K562 (cell line): ENCODE data around the gene NABP1. TPM values are rescaled to one million over a fixed set of nuclear protein-coding genes. Genes with fewer than 3 reads are reported as not detected.

Experiments used
- ATAC-seq: fragments of 200-7000 bp; cut with Tn5 transposase; 3 replicates; pipeline ENCODE4 v1.9.1; 2020; ENCODE audit warnings: moderate library complexity
- BruUV-seq: library from RNA; stranded (reverse); fragments of 400-500 nt; replicated peaks from 2 replicates; lab custom pipeline; 2021; lab: Mats Ljungman, UMichigan
- CTCF ChIA-PET: fragments of 300-600 bp; formaldehyde crosslinking; extraction: SDS; loops from one replicate; lab custom pipeline; 2021; ENCODE audit warnings: low intra/inter-chr PET ratio; lab: Yijun Ruan, JAX
- POLR2A ChIA-PET: fragments of 300-600, 350-650 bp; sonication (Branson Sonifier 250); formaldehyde crosslinking; extraction: SDS; loops from one replicate; lab custom pipeline; 2021; ENCODE audit warnings: antibody characterized with exemption, inconsistent platforms; lab: Yijun Ruan, JAX
- DNase-seq, 4 experiments: peaks; one replicate each; pipeline versions ENCODE4 v3.0.0 to v3.0.0-alpha.2; 2011 to 2018; ENCODE audit warnings: low spot score in 3 of 4, mixed read lengths in 3 of 4; ENCODE audit errors: extremely low read depth in 1 of 4
- FAIRE-seq: peaks from 2 replicates; lab custom pipeline; 2011; peaks lifted over from hg19 to GRCh38; lab: Jason Lieb, UNC
- H2AFZ ChIP-seq: 2 replicates; pipeline ENCODE4 v1.6.0; 2011; ENCODE audit warnings: low read depth, low read length, control low read depth, inconsistent platforms
- H3K27ac ChIP-seq: fragments of 200-600 bp; 3 replicates; pipeline ENCODE4 v1.8.0; 2011; ENCODE audit warnings: low read depth, mild to moderate bottlenecking, control low read depth, inconsistent platforms, low read length, moderate library complexity, mixed read lengths; ENCODE audit errors: extremely low read depth
- H3K27me3 ChIP-seq, 2 experiments: fragments of 300-600 bp in 1 of 2; 2 replicates in 1 of 2; 3 replicates in 1 of 2; pipeline versions ENCODE4 v1.6.0 to v1.8.0; 2011; ENCODE audit warnings: inconsistent platforms in 2 of 2, low read length in 2 of 2, mild to moderate bottlenecking in 1 of 2, mixed read lengths in 1 of 2, moderate library complexity in 1 of 2; ENCODE audit not compliant: control insufficient read depth in 2 of 2, insufficient read depth in 2 of 2
- H3K36me3 ChIP-seq: fragments of 300-600 bp; 3 replicates; pipeline ENCODE4 v1.8.0; 2011; ENCODE audit warnings: mild to moderate bottlenecking, low read length, inconsistent platforms; ENCODE audit not compliant: control insufficient read depth, insufficient read depth
- H3K4me1 ChIP-seq, 2 experiments: fragments of 200-600 bp in 1 of 2; replicated peaks in 1 of 2; 2 replicates in 1 of 2; 3 replicates in 1 of 2; pipeline versions ENCODE4 v1.5.1 to v1.8.0; 2011; ENCODE audit warnings: inconsistent platforms in 2 of 2, low read length in 2 of 2, mild to moderate bottlenecking in 1 of 2, mixed read lengths in 1 of 2, moderate library complexity in 1 of 2; ENCODE audit not compliant: control insufficient read depth in 2 of 2, insufficient read depth in 2 of 2
- H3K4me2 ChIP-seq: 2 replicates; pipeline ENCODE4 v1.6.1; 2011; ENCODE audit warnings: low read length, control low read depth, inconsistent platforms, mixed read lengths; ENCODE audit not compliant: insufficient read depth
- H3K4me3 ChIP-seq: fragments of 200-600 bp; sonication (generic), shearing (Covaris generic); 2 replicates; pipeline ENCODE4 v1.5.1; 2016; ENCODE audit warnings: control low read depth, inconsistent platforms
- H3K79me2 ChIP-seq: fragments of 200-600 bp; 3 replicates; pipeline ENCODE4 v1.8.0; 2011; ENCODE audit warnings: low read length, inconsistent platforms; ENCODE audit not compliant: control insufficient read depth, insufficient read depth
- H3K9ac ChIP-seq, 2 experiments: 2 replicates each; pipeline versions ENCODE4 v1.6.0 to v1.6.1; 2011; ENCODE audit warnings: low read depth in 2 of 2, low read length in 2 of 2, control low read depth in 1 of 2, inconsistent platforms in 1 of 2, mild to moderate bottlenecking in 1 of 2, mixed read lengths in 1 of 2; ENCODE audit not compliant: insufficient read depth in 1 of 2
- H3K9me1 ChIP-seq: one replicate; pipeline ENCODE4 v1.6.0; 2011; ENCODE audit warnings: inconsistent platforms, mild to moderate bottlenecking, low read length, moderate library complexity; ENCODE audit not compliant: control insufficient read depth, insufficient read depth
- H3K9me3 ChIP-seq: replicated peaks from 2 replicates; pipeline ENCODE4 v1.5.1; 2011; ENCODE audit warnings: low read depth, low read length, inconsistent platforms; ENCODE audit not compliant: control insufficient read depth, insufficient read depth
- H4K20me1 ChIP-seq: replicated peaks from 2 replicates; pipeline ENCODE4 v1.6.1; 2011; ENCODE audit warnings: low read length, inconsistent platforms, mixed read lengths; ENCODE audit not compliant: control insufficient read depth, insufficient read depth
- HDAC1 ChIP-seq, 2 experiments: fragments of 450-650 bp; IDR thresholded peaks; 2 replicates each; pipeline ENCODE4 v1.6.1; 2016 to 2017; ENCODE audit warnings: inconsistent platforms in 1 of 2, mild to moderate bottlenecking in 1 of 2, moderate library complexity in 1 of 2
- MYC ChIP-seq, 2 experiments: fragments of 250-450 bp in 1 of 2; sonication (Bioruptor Pico) in 1 of 2; IDR thresholded peaks; 2 replicates each; pipeline versions ENCODE4 v1.5.1 to v1.6.1; 2012 to 2021; ENCODE audit warnings: low read depth in 2 of 2, borderline replicate concordance in 1 of 2, improper control_type of control experiment in 1 of 2, low read length in 1 of 2, mild to moderate bottlenecking in 1 of 2, moderate library complexity in 1 of 2
- POLR2AphosphoS5 ChIP-seq: IDR thresholded peaks from 2 replicates; pipeline ENCODE4 v1.6.1; 2011; ENCODE audit warnings: mild to moderate bottlenecking, low read depth, low read length, moderate library complexity; ENCODE audit not compliant: control insufficient read depth, insufficient read depth
- SPI1 ChIP-seq: IDR thresholded peaks from 2 replicates; pipeline ENCODE4 v1.6.1; 2011; ENCODE audit warnings: low read depth, low read length, control low read depth, borderline replicate concordance
- ZNF311 ChIP-seq: fragments of 250-450 bp; sonication (Bioruptor Pico); IDR thresholded peaks from 2 replicates; pipeline ENCODE4 v1.4.0; 2020; ENCODE audit warnings: mild to moderate bottlenecking, moderate library complexity
- WGBS: fragments of 100-300 bp; shearing (Covaris generic); methylation state at CpG from one replicate; pipeline ENCODE4 v1.1.6; 2016; ENCODE audit warnings: low coverage, mixed read lengths; ENCODE audit not compliant: insufficient coverage; ENCODE audit errors: missing lambda C conversion rate; 5-methylcytosine and 5-hydroxymethylcytosine counted together
- in situ Hi-C: fragments of 300-500 bp; cut with MboI; formaldehyde crosslinking; loops from 4 replicates; pipeline ENCODE4 v1.15.0; 2018; ENCODE audit warnings: inconsistent platforms, mixed read lengths
- intact Hi-C: fragments of 100-400 bp; cut with micrococcal nuclease; formaldehyde crosslinking; loops from 2 replicates; pipeline ENCODE4 v1.14.2; 2022
- polyA plus RNA-seq, 8 experiments: library from polyadenylated mRNA; depleted of rRNA in 4 of 8; stranded (reverse) in 5 of 8; unstranded in 3 of 8; fragments of >200 nt; fragmentation: Nextera tagmentation in 2 of 8; fragmentation: Illumina TruSeq in 1 of 8; extraction: Ambion mirVana in 2 of 8; extraction: Trizol in 1 of 8; gene quantifications; 2 replicates each; pipeline versions ENCODE4 v1.2.1 to v1.2.3, GENCODE V29; 2011 to 2014; ENCODE audit warnings: inconsistent platforms in 1 of 8, missing spikeins in 1 of 8
- total RNA-seq, 7 experiments: library from RNA; depleted of rRNA in 6 of 7; stranded (reverse); fragments of >200 nt in 6 of 7; fragmentation: Illumina TruSeq in 2 of 7; extraction: Trizol in 2 of 7; gene quantifications; 2 replicates each; pipeline versions ENCODE4 v1.2.1 to v1.2.3, GENCODE V29; 2011 to 2021; ENCODE audit warnings: low replicate concordance in 1 of 7
- TF ChIP-seq, protein P1 (sequence below): fragments of 450-650 bp; IDR thresholded peaks from 2 replicates; pipeline ENCODE4 v1.6.1; 2016; ENCODE audit warnings: mild to moderate bottlenecking, moderate library complexity
- TF ChIP-seq, protein P2 (sequence below): fragments of 450-650 bp; formaldehyde crosslinking; IDR thresholded peaks from 2 replicates; pipeline ENCODE4 v1.4.0; 2022; ENCODE audit warnings: missing genetic modification characterization

The NABP1 gene
- total and polyA plus RNA-seq, 9 of the 15 experiments (the other 6 are each of a cell fraction or from before 2014, with no cell fraction given) = 12.8 to 44.0 (median 20.2) TPM

DNA sequence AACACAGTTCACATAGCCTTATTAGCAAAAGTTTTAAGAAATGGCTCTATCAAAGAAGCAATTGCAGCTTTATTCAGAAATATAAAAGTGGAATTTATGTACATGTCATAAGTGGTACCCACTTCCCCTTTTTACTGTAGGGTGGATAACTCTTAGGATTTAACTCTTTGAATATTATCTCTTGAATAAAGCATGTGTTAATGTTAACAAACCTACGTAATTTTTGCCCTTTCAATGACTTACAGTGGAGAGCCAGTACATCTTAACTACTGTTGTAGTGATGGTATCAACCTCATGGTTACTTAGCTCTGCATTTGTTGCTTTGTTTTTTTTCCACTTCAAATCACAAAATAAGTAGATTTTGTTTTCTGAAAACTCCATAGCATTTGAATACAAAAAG lies 8.8 kb downstream of the NABP1 start:
- H2AFZ ChIP-seq = no peak overlapping the region
- TF ChIP-seq MYC (IDR thresholded peaks at IDR 0.05; ENCODE audit: low read depth, low read length) = no peak
- no peak for TF ChIP-seq MYC (CRISPR knock-in tag; IDR thresholded peaks at IDR 0.05; ENCODE audit: borderline replicate concordance, low read depth)
- TF ChIP-seq POLR2AphosphoS5 = 0 out of 2 replicates have a peak, but pooled peaks have one; percentile 32
- TF ChIP-seq HDAC1 (IDR thresholded peaks at IDR 0.05) = no peak
- TF ChIP-seq, protein P1, sequence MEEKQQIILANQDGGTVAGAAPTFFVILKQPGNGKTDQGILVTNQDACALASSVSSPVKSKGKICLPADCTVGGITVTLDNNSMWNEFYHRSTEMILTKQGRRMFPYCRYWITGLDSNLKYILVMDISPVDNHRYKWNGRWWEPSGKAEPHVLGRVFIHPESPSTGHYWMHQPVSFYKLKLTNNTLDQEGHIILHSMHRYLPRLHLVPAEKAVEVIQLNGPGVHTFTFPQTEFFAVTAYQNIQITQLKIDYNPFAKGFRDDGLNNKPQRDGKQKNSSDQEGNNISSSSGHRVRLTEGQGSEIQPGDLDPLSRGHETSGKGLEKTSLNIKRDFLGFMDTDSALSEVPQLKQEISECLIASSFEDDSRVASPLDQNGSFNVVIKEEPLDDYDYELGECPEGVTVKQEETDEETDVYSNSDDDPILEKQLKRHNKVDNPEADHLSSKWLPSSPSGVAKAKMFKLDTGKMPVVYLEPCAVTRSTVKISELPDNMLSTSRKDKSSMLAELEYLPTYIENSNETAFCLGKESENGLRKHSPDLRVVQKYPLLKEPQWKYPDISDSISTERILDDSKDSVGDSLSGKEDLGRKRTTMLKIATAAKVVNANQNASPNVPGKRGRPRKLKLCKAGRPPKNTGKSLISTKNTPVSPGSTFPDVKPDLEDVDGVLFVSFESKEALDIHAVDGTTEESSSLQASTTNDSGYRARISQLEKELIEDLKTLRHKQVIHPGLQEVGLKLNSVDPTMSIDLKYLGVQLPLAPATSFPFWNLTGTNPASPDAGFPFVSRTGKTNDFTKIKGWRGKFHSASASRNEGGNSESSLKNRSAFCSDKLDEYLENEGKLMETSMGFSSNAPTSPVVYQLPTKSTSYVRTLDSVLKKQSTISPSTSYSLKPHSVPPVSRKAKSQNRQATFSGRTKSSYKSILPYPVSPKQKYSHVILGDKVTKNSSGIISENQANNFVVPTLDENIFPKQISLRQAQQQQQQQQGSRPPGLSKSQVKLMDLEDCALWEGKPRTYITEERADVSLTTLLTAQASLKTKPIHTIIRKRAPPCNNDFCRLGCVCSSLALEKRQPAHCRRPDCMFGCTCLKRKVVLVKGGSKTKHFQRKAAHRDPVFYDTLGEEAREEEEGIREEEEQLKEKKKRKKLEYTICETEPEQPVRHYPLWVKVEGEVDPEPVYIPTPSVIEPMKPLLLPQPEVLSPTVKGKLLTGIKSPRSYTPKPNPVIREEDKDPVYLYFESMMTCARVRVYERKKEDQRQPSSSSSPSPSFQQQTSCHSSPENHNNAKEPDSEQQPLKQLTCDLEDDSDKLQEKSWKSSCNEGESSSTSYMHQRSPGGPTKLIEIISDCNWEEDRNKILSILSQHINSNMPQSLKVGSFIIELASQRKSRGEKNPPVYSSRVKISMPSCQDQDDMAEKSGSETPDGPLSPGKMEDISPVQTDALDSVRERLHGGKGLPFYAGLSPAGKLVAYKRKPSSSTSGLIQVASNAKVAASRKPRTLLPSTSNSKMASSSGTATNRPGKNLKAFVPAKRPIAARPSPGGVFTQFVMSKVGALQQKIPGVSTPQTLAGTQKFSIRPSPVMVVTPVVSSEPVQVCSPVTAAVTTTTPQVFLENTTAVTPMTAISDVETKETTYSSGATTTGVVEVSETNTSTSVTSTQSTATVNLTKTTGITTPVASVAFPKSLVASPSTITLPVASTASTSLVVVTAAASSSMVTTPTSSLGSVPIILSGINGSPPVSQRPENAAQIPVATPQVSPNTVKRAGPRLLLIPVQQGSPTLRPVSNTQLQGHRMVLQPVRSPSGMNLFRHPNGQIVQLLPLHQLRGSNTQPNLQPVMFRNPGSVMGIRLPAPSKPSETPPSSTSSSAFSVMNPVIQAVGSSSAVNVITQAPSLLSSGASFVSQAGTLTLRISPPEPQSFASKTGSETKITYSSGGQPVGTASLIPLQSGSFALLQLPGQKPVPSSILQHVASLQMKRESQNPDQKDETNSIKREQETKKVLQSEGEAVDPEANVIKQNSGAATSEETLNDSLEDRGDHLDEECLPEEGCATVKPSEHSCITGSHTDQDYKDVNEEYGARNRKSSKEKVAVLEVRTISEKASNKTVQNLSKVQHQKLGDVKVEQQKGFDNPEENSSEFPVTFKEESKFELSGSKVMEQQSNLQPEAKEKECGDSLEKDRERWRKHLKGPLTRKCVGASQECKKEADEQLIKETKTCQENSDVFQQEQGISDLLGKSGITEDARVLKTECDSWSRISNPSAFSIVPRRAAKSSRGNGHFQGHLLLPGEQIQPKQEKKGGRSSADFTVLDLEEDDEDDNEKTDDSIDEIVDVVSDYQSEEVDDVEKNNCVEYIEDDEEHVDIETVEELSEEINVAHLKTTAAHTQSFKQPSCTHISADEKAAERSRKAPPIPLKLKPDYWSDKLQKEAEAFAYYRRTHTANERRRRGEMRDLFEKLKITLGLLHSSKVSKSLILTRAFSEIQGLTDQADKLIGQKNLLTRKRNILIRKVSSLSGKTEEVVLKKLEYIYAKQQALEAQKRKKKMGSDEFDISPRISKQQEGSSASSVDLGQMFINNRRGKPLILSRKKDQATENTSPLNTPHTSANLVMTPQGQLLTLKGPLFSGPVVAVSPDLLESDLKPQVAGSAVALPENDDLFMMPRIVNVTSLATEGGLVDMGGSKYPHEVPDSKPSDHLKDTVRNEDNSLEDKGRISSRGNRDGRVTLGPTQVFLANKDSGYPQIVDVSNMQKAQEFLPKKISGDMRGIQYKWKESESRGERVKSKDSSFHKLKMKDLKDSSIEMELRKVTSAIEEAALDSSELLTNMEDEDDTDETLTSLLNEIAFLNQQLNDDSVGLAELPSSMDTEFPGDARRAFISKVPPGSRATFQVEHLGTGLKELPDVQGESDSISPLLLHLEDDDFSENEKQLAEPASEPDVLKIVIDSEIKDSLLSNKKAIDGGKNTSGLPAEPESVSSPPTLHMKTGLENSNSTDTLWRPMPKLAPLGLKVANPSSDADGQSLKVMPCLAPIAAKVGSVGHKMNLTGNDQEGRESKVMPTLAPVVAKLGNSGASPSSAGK = no peak
- TF ChIP-seq, protein P2, sequence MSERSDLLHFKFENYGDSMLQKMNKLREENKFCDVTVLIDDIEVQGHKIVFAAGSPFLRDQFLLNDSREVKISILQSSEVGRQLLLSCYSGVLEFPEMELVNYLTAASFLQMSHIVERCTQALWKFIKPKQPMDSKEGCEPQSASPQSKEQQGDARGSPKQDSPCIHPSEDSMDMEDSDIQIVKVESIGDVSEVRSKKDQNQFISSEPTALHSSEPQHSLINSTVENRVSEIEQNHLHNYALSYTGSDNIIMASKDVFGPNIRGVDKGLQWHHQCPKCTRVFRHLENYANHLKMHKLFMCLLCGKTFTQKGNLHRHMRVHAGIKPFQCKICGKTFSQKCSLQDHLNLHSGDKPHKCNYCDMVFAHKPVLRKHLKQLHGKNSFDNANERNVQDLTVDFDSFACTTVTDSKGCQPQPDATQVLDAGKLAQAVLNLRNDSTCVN = no peak
- TF ChIP-seq ZNF311 (CRISPR knock-in tag) = no peak
- peak; percentile 85 for TF ChIP-seq SPI1
- in situ Hi-C loops = no loop called here
- intact Hi-C loops = no loop called here
- H3K4me2 ChIP-seq = no peak overlapping the region
- 36% methylated on average over 1 of the region's 1 CpG for WGBS
- peaks cover 17% of the 10 kb centered on the region for H3K79me2 ChIP-seq
- FAIRE-seq (no peak), ATAC-seq (no peak), DNase-seq (no peak)
- H3K9ac ChIP-seq = no peak overlapping the region
- H3K4me1 ChIP-seq = peaks cover 4 to 18% of the 10 kb centered on the region in 2 experiments; a peak in 3 of 5 replicates
- no peaks in the 10 kb centered on the region for H3K27me3 ChIP-seq
- H3K9me3 ChIP-seq = no peaks in the 10 kb centered on the region
- no peaks in the 10 kb centered on the region for H4K20me1 ChIP-seq
- H3K27ac ChIP-seq = no peak overlapping the region
- no peak overlapping the region for H3K4me3 ChIP-seq
- ChIA-PET CTCF (no interaction called here), POLR2A (no interaction called here)
- H3K9me1 ChIP-seq = no peaks in the 10 kb centered on the region
- no TSS peak for BruUV-seq
- peaks cover 67% of the 10 kb centered on the region for H3K36me3 ChIP-seq
